Left forelimb (tissue), 1 donor: ENCODE results near the gene PEX16.

ENCODE experiments used
- DNase-seq: peaks from one replicate; pipeline ENCODE4 v3.0.0-alpha.2; 2018; ENCODE audit warnings: low spot score

Gene PEX16

GRCh38 chr11:45917623-45918330, at the start of gene PEX16:
PEX16 (minus strand) TSS chr11:45917877; CDS start chr11:45917811, 66 bp downstream.
- DNase-seq = peak; percentile 97

- peak; percentile 73 for DNase-seq
Observed at GRCh38 chr11:45964911-45965389, 47.3 kb upstream of the PEX16 start.

DNA sequence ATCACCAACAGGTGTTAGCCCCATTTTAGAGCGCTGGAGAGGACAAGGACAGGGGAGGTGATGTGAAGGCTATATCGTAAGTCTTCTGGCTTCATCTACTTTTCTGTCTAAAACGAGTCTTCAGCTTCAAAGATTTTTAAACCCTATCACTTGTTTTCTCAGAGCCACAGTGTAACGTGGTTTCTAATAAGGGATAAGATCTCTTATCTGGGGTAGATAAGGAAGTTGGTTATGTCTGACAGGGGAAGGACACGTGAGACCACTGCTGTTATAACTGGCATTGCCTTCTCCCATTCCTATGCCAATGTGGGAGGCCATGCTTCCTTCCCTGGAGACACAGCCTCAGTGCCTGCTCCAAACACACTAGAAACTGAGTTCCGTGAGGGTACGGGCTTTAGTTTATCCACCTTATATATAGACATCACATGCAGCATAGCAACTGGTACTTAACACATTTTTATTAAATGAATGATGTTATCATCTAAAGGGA, 44.1 kb upstream of the PEX16 start:
- no peak for DNase-seq

GRCh38 chr11:45960387-45961095, 42.9 kb upstream of the PEX16 start:
- no peak for DNase-seq

GRCh38 chr11:45959851-45960250, 42.2 kb upstream of the PEX16 start:
- no peak for DNase-seq

GRCh38 chr11:45949992-45950407, 32.3 kb upstream of the PEX16 start:
- DNase-seq = no peak

DNA sequence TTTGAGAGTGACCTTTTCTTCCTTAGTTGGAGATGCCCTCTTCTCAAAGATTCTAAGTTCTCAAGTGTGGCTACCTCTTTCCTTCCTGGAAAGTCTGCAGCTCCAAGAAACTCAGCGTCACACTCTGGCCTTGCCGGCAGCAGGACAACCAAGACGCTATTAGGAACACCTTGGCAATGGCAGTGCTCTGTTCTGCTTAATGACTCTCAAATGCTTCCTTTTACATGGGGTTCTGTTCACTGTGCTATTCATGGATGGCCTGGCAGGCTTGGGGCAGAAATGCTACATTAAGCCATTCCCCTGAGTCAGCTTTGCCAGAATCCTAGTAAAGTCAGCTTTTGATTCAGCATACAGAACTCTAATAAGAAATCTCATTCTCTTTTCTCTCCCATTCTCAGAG, 30.7 kb upstream of the PEX16 start:
- DNase-seq = no peak

DNA sequence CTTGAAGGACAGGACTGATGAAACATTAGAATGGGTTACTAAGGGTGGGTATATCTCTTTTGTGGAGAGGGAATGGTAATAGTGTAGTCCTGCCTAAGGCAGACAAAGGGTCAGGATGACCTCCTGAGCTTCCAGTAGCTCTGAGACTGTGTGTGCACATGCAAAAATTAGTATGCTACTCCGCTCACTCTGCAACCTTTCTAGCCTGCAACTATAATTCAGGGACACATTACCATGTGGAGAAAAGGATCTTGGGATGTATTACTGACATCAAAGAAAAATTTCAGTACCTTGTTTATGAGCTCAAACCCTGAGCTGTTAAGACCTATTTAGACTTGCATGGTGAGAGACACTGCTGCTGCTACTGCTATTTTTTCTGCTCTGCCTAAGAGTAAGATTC, 30.2 kb upstream of the PEX16 start:
- no peak for DNase-seq

GRCh38 chr11:45945397-45945999, 27.8 kb upstream of the PEX16 start:
- no peak for DNase-seq

- DNase-seq = no peak
Observed at GRCh38 chr11:45942381-45942780, 24.7 kb upstream of the PEX16 start.

DNA sequence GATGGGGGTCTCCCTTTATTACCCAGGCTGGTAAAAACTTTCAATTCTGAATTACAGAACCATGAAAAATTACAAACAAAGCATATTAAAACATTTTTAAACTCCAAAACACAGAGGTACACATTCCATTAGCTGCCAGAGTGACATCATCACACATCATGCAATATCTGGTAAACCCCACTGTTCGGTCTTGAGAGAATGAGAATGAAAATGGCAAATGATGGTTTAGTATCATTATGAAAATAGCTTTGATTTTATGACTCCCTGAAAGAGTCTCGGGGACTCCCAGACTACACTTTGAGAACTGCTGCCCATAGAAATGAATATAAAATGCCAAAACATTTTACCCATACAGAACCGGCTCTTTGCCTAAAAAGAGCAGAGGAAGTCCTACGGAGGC, 23.6 kb upstream of the PEX16 start:
- DNase-seq = no peak

DNA sequence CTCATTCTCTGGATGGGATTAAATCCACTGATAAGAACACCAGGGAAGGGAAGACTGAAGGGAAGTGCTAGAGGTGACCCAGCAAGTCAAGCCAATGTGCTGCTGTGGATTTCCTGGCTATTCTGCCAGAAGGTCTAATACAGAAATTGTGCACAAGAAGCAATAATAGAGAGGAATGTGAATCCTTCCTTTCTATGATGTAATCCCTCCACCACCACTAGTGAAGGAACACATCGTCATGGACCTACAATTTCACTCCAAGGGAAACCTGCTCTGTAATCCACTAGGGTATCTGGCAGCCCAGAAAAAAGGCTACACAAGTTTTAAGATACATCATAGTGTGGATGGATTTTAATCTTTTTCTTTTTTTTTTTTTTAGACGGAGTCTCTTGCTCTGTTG, 22.2 kb upstream of the PEX16 start:
- DNase-seq = no peak

- no peak for DNase-seq
Observed at GRCh38 chr11:45937916-45938315, 20.2 kb upstream of the PEX16 start.

DNA sequence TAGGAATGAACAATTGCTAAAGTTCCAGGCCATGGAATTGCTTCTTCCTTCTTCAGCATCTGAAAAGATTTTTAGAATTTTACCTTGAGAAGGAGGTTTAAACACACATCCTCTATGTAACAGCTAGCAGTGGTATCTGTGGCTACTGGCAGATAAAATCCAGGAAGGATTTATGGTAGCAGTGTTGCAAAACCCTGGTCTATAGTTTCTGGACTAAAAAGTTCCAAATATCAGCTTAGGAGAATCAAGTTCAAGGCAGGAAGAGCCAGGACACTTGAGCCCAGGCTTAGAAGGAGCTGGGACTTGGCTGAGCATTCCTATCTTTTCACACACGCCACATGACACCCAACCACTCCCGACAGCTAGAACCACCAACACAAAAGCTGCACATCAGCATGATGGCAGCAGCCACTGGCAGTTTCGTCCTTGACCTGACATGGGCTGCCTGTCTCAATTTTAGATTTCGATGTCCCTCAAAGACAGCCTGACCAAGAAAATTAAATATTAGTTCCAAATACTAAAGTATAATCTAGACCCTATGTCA, 18.9 kb upstream of the PEX16 start:
- no peak for DNase-seq

GRCh38 chr11:45935349-45936064, 17.8 kb upstream of the PEX16 start:
- no peak for DNase-seq

- DNase-seq = no peak
Observed at GRCh38 chr11:45934580-45935318, 17.1 kb upstream of the PEX16 start.

DNA sequence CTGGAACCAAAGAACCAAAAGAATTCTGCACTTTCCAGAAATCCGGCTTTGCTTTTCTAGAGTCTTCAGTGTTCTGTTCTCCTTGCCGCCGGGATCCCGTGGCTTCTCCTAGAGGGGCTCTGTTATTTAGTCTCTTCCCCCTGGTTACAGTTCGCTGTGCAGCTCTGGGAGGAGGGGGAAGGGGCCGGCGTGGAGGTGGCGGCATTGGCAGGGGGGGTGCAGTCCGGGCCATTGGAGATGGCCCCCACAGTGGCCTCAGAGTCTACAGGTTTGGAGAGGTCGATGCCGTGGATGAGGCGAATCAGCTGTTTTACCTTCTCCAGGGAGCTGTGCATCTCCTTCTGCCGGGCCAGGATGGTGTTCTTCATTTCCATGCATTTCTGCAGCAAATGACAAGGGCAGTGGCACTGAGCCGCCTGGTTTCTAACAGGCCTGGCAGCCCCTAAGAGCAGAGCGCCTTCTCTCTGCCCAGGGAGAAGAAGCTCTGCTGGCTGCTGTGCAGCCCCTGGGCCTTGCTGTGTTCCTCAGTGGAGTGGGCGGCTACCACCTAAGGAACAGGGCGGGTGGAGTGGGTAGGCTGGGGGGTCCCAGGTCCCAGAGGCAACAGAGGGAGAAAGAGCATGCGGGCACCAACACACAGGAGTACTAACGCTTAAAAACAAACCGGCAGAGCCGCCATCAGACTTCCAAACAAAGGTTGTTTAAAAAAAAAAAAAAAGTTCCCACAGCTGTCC, 16.3 kb upstream of the PEX16 start:
- no peak for DNase-seq

DNA sequence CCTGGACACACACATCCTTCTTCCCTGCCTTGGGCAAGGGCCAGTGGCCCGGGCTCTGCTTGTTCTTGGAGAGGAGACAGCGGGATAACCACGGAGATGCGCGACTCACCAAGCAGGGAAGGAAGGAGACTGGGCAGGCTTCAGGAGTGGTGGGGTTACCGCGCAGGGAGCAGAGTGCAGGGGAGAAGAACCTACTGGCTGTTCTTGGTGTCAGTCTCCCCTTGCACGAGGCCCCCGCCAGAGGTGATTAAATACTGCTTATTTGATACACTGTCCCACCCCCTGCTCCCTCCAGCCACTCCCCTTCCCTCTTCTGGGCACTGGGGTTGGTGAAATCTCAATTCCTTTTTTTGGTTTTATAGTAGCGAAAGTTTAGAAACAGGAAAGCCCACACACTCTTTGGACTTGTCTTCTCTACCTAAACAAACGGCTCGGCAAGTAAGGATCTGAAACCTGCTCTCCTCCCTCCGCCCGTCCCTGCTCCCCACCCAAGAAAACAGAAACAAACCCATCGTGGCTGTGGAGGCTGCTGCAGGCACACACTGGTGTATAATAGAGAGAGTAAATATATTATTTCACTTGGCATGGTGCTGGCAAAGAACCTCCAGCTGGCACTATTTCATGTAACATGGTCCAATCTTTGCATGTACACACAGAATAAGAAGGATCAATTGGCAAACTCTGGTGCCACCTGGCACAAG, 15.6 kb upstream of the PEX16 start:
- no peak for DNase-seq

DNA sequence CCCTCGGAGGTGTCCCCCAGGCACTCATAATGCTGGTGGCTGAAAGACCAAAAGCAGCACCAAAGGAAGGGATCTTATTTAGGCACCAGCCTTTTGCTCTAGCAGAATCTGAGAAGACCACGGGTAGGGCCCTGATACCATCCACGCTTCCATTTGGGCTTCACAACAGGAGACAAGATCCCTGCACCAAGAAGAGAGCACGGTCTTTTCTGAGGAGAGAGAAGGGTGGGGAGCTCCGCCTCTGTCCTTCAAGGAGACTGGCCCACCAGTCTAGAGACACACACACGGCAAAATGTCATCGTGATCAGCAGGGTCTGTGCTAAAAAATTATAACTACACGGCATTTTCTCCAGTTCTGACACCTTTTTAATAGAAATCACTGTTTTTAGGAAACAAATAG, 14.5 kb upstream of the PEX16 start:
- no peak for DNase-seq

- DNase-seq = no peak
Observed at GRCh38 chr11:45931739-45932138, 14.1 kb upstream of the PEX16 start.
